CD14-positive monocyte (primary cell): ENCODE results near the gene GPR17. TPM values are rescaled to one million over a fixed set of nuclear protein-coding genes. Genes with fewer than 3 reads are reported as not detected.

ENCODE experiments used
- DNase-seq, 3 donors: peaks; one replicate each; pipeline ENCODE4 v3.0.0-alpha.2; 2011 to 2022
- H2AFZ ChIP-seq: 2 replicates; pipeline ENCODE4 v1.6.0; 2012; ENCODE audit warnings: mild to moderate bottlenecking, low read depth, low read length, inconsistent platforms; ENCODE audit not compliant: insufficient read depth, poor library complexity, severe bottlenecking
- H3K27ac ChIP-seq, 2 donors: 1 replicate in 1 of 2; 2 replicates in 1 of 2; pipeline ENCODE4 v1.5.1; 2012 to 2013; ENCODE audit warnings: low read length in 2 of 2, control low read depth in 1 of 2, inconsistent platforms in 1 of 2, low read depth in 1 of 2, mild to moderate bottlenecking in 1 of 2
- H3K27me3 ChIP-seq, 2 donors: one replicate each; pipeline versions ENCODE4 v1.6.0 to v1.6.1; 2011 to 2013; ENCODE audit warnings: low read length in 2 of 2; ENCODE audit not compliant: control insufficient read depth in 2 of 2, insufficient read depth in 2 of 2
- H3K36me3 ChIP-seq, 2 donors: replicated peaks in 1 of 2; 1 replicate in 1 of 2; 2 replicates in 1 of 2; pipeline versions ENCODE4 v1.5.1 to v1.6.1; 2012 to 2013; ENCODE audit warnings: low read length in 2 of 2, control low read depth in 1 of 2, inconsistent platforms in 1 of 2, mild to moderate bottlenecking in 1 of 2; ENCODE audit not compliant: insufficient read depth in 2 of 2, control insufficient read depth in 1 of 2
- H3K4me1 ChIP-seq, 2 donors: 1 replicate in 1 of 2; 2 replicates in 1 of 2; pipeline versions ENCODE4 v1.5.1 to v1.6.1; 2012 to 2013; ENCODE audit warnings: low read length in 2 of 2, control low read depth in 1 of 2, inconsistent platforms in 1 of 2, mild to moderate bottlenecking in 1 of 2, moderate library complexity in 1 of 2; ENCODE audit not compliant: insufficient read depth in 2 of 2, control insufficient read depth in 1 of 2
- H3K4me2 ChIP-seq: replicated peaks from 2 replicates; pipeline ENCODE3; 2012; ENCODE audit warnings: low read length, moderate library complexity, mild to moderate bottlenecking; ENCODE audit not compliant: poor library complexity, severe bottlenecking; ENCODE audit errors: extremely low read depth
- H3K4me3 ChIP-seq, 3 experiments: fragments of 200-600 bp in 1 of 3; sonication (generic) in 1 of 3; replicated peaks in 1 of 3; 1 replicate in 2 of 3; 2 replicates in 1 of 3; pipeline ENCODE4 v1.5.1; 2011 to 2013; ENCODE audit warnings: low read length in 3 of 3, mild to moderate bottlenecking in 3 of 3, control low read depth in 2 of 3, low read depth in 2 of 3, inconsistent platforms in 1 of 3, moderate library complexity in 1 of 3
- H3K79me2 ChIP-seq: 2 replicates; pipeline ENCODE4 v1.6.0; 2012; ENCODE audit warnings: mild to moderate bottlenecking, control low read depth, inconsistent platforms, low read length, moderate library complexity; ENCODE audit not compliant: insufficient read depth
- H3K9ac ChIP-seq: 2 replicates; pipeline ENCODE4 v1.6.0; 2017; ENCODE audit warnings: low read length, mild to moderate bottlenecking; ENCODE audit not compliant: insufficient read depth, poor library complexity, severe bottlenecking
- H3K9me3 ChIP-seq, 2 donors: replicated peaks in 1 of 2; 1 replicate in 1 of 2; 2 replicates in 1 of 2; pipeline versions ENCODE4 v1.5.1 to v1.6.1; 2012 to 2013; ENCODE audit warnings: low read length in 2 of 2, control low read depth in 1 of 2; ENCODE audit not compliant: control insufficient read depth in 1 of 2, insufficient read depth in 1 of 2
- H4K20me1 ChIP-seq: 2 replicates; pipeline ENCODE4 v1.6.0; 2012; ENCODE audit warnings: mild to moderate bottlenecking, low read length, control low read depth, moderate library complexity; ENCODE audit not compliant: insufficient read depth
- H3K27ac Mint-ChIP-seq, 7 donors: one replicate each; pipeline ENCODE4 v1.8.0; 2020; ENCODE audit warnings: mild to moderate bottlenecking in 7 of 7, mixed read lengths in 7 of 7, moderate library complexity in 6 of 7, inconsistent platforms in 2 of 7
- H3K27me3 Mint-ChIP-seq, 3 donors: one replicate each; pipeline ENCODE4 v1.8.0; 2021 to 2022; ENCODE audit warnings: low read depth in 3 of 3, mild to moderate bottlenecking in 3 of 3, mixed read lengths in 3 of 3, moderate library complexity in 3 of 3, inconsistent platforms in 1 of 3
- H3K36me3 Mint-ChIP-seq, 2 donors: one replicate each; pipeline ENCODE4 v1.8.0; 2020; ENCODE audit warnings: mixed read lengths in 2 of 2, inconsistent platforms in 1 of 2, mild to moderate bottlenecking in 1 of 2
- H3K4me1 Mint-ChIP-seq: one replicate; pipeline ENCODE4 v1.8.0; 2020; ENCODE audit warnings: mild to moderate bottlenecking, mixed read lengths
- H3K4me3 Mint-ChIP-seq, 2 donors: one replicate each; pipeline ENCODE4 v1.8.0; 2020; ENCODE audit warnings: mild to moderate bottlenecking in 2 of 2, mixed read lengths in 2 of 2, moderate library complexity in 1 of 2
- H3K9me3 Mint-ChIP-seq, 7 donors: one replicate each; pipeline ENCODE4 v1.8.0; 2020 to 2022; ENCODE audit warnings: mixed read lengths in 7 of 7, mild to moderate bottlenecking in 6 of 7, moderate library complexity in 6 of 7, inconsistent platforms in 2 of 7
- CTCF ChIP-seq: fragments of 200-600 bp; IDR thresholded peaks from one replicate; pipeline ENCODE4 v1.8.0; 2022; ENCODE audit warnings: antibody characterized with exemption, mild to moderate bottlenecking
- WGBS: methylation state at CpG from one replicate; pipeline ENCODE4 v1.1.5; 2013; ENCODE audit warnings: missing lambda C conversion rate; ENCODE audit not compliant: insufficient coverage; 5-methylcytosine and 5-hydroxymethylcytosine counted together
- intact Hi-C, 2 donors: fragments of 100-400 bp; cut with micrococcal nuclease; formaldehyde crosslinking; loops; one replicate each; pipeline versions ENCODE4 v1.15.0 to v1.15.1; 2023
- polyA plus RNA-seq, 3 donors: library from polyadenylated mRNA; depleted of rRNA in 1 of 3; unstranded in 2 of 3; stranded (reverse) in 1 of 3; fragments of 300-500 nt in 2 of 3; fragments of >200 nt in 1 of 3; fragmentation: Illumina TruSeq in 2 of 3; gene quantifications; 1 replicate in 2 of 3; 2 replicates in 1 of 3; pipeline ENCODE4 v1.2.3, GENCODE V29; 2012 to 2021

GPR17 gene
- polyA plus RNA-seq, 3 donors: 0.07 TPM; not detected in 2

DNA sequence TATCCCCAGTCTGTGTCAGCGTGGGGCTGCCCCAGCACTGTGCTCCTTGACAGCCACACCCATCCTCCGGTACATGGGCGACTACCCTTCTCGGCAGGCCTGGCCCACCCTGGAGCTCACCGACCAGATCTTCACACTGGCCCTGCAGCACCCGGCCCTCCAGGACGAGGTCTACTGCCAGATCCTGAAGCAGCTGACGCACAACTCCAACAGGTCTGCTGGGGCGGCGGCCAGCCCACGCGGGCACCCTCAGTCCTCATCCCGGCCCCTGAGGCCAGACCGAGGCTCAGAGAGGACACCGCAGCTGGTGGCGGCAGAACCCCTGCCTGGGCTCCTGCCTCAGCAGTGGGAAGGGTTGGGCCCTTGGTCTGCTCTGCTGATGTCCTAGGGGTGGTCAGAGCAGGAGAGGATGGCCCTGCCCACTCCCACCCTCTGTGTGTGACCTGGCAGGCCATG is 14.4 kb upstream of the GPR17 start:
- no peak for TF ChIP-seq CTCF
- H3K4me2 ChIP-seq: no peak overlapping the region
- no peak for DNase-seq
- no peaks in the 10 kb centered on the region for H3K36me3 ChIP-seq
- H3K4me3 ChIP-seq: no peak overlapping the region
- H3K9me3 Mint-ChIP-seq: no peaks in the 10 kb centered on the region
- H3K4me3 Mint-ChIP-seq: no peak overlapping the region
- no peaks in the 10 kb centered on the region for H3K9me3 ChIP-seq
- no peak overlapping the region for H2AFZ ChIP-seq
- H3K4me1 ChIP-seq: peaks cover 56 to 71% of the 10 kb centered on the region in 2 donors
- H3K27me3 Mint-ChIP-seq: peaks cover 0 to 5% (median 3%) of the 10 kb centered on the region in 3 donors
- peaks cover 0 to 10% of the 10 kb centered on the region in 2 donors for H3K36me3 Mint-ChIP-seq
- WGBS: 95% methylated on average over 16 of the region's 16 CpGs
- H3K9ac ChIP-seq: peak overlapping the region; percentile 62
- H3K27ac ChIP-seq: peak overlapping the region; percentile 84 to 86
- H3K27ac Mint-ChIP-seq: peak overlapping the region in 6 of 7 donors; percentile 79 to 93 (median 91)
- no peaks in the 10 kb centered on the region for H3K27me3 ChIP-seq
- H3K79me2 ChIP-seq: no peaks in the 10 kb centered on the region
- intact Hi-C loops: no loop called here
- H4K20me1 ChIP-seq: no peaks in the 10 kb centered on the region
- H3K4me1 Mint-ChIP-seq: peaks cover 55% of the 10 kb centered on the region

- no peaks in the 10 kb centered on the region for H4K20me1 ChIP-seq
- no peak for DNase-seq
- no peak overlapping the region for H3K4me2 ChIP-seq
- Mint-ChIP-seq H3K27ac (no peak overlapping the region), H3K4me3 (no peak overlapping the region), H3K27me3 (peaks cover 0 to 5% (median 3%) of the 10 kb centered on the region in 3 donors), H3K4me1 (peaks cover 60% of the 10 kb centered on the region), H3K36me3 (peaks cover 2 to 10% of the 10 kb centered on the region in 2 donors), H3K9me3 (no peaks in the 10 kb centered on the region)
- WGBS: 95% methylated on average over 16 of the region's 17 CpGs
- no peaks in the 10 kb centered on the region for H3K79me2 ChIP-seq
- H3K27me3 ChIP-seq: no peaks in the 10 kb centered on the region
- H3K9ac ChIP-seq: peak overlapping the region; percentile 62
- H3K4me1 ChIP-seq: peaks cover 62 to 76% of the 10 kb centered on the region in 2 donors
- H3K9me3 ChIP-seq: no peaks in the 10 kb centered on the region
- H2AFZ ChIP-seq: no peak overlapping the region
- no peaks in the 10 kb centered on the region for H3K36me3 ChIP-seq
- H3K4me3 ChIP-seq: no peak overlapping the region
- intact Hi-C loops: no loop called here
- H3K27ac ChIP-seq: peak overlapping the region in 1 of 2 donors; percentile 86
- no peak for TF ChIP-seq CTCF
Measured at GRCh38 chr2:127631997-127632581, 13.9 kb upstream of the GPR17 start.
